Mucosa of descending colon (tissue), 3 donors: Measurements from ENCODE around the gene ALDH1L2. TPM values are rescaled to one million over a fixed set of nuclear protein-coding genes. Genes with fewer than 3 reads are reported as not detected.

ENCODE experiments used
- ATAC-seq: fragments of 200-7000 bp; cut with Tn5 transposase; one replicate; pipeline ENCODE4 v1.9.1; 2020; ENCODE audit warnings: mild to moderate bottlenecking, moderate library complexity
- DNase-seq, 3 donors: peaks; one replicate each; pipeline ENCODE4 v3.0.0-alpha.2; 2020
- H3K36me3 ChIP-seq: fragments of 200-600 bp; one replicate; pipeline ENCODE4 v1.8.0; 2021; ENCODE audit warnings: low read depth, mild to moderate bottlenecking
- H3K4me1 ChIP-seq: fragments of 200-600 bp; one replicate; pipeline ENCODE4 v1.8.0; 2021; ENCODE audit warnings: low read depth, mild to moderate bottlenecking
- H3K4me3 ChIP-seq: fragments of 200-600 bp; one replicate; pipeline ENCODE4 v1.8.0; 2021; ENCODE audit warnings: mild to moderate bottlenecking
- H3K9me3 ChIP-seq: fragments of 200-600 bp; one replicate; pipeline ENCODE4 v1.8.0; 2021; ENCODE audit warnings: mild to moderate bottlenecking
- CTCF ChIP-seq: fragments of 200-600 bp; IDR thresholded peaks from one replicate; pipeline ENCODE4 v1.8.0; 2022; ENCODE audit warnings: antibody characterized with exemption, mild to moderate bottlenecking
- intact Hi-C, 2 donors: fragments of 100-400 bp; cut with DNase I in 1 of 2; cut with micrococcal nuclease in 1 of 2; formaldehyde crosslinking; loops; one replicate each; pipeline versions ENCODE4 v1.11.0 to v1.11.1; 2022; cut with DNase I, micrococcal nuclease
- total RNA-seq, 3 donors: library from RNA; stranded (reverse); fragmentation: NEBNext Ultra II Directional in 2 of 3; extraction: Animal tissue kit (Norgen Biotek cat#: 25700) in 2 of 3; gene quantifications; one replicate each; pipeline versions ENCODE4 v1.2.1 to v1.2.4, GENCODE V29; 2021 to 2023
- donor health status: DM: no; HTN: no; CAD: no; lungs with moderate emphysema.
- donor health status: DM: no; HTN: no; CAD: no.
- donor health status: DM: no; HTN: yes; CAD: no.

The ALDH1L2 gene
- total RNA-seq, 3 donors from 2014 or later = 1.4 to 5.0 (median 4.3) TPM

GRCh38 chr12:105072888-105073488 is 11.3 kb downstream of the ALDH1L2 start:
- no peak for ATAC-seq
- no peak for TF ChIP-seq CTCF
- intact Hi-C loops = no loop called here

GRCh38 chr12:105071981-105072380 is 12.3 kb downstream of the ALDH1L2 start:
- no peaks in the 10 kb centered on the region for H3K9me3 ChIP-seq
- TF ChIP-seq CTCF = no peak
- no peak for DNase-seq
- H3K4me1 ChIP-seq = no peaks in the 10 kb centered on the region
- intact Hi-C loops = no loop called here
- no peaks in the 10 kb centered on the region for H3K36me3 ChIP-seq
- no peak for ATAC-seq
- no peak overlapping the region for H3K4me3 ChIP-seq

More at GRCh38 chr12:105072888-105073488, 11.3 kb downstream of the ALDH1L2 start:
- H3K4me3 ChIP-seq = no peak overlapping the region
- DNase-seq = no peak
- no peaks in the 10 kb centered on the region for H3K4me1 ChIP-seq
- H3K9me3 ChIP-seq = no peaks in the 10 kb centered on the region
- no peaks in the 10 kb centered on the region for H3K36me3 ChIP-seq

GRCh38 chr12:105069936-105070702 is 14.1 kb downstream of the ALDH1L2 start:
- intact Hi-C loops = no loop called here
- Histone ChIP-seq H3K4me1 (no peaks in the 10 kb centered on the region), H3K9me3 (no peaks in the 10 kb centered on the region), H3K36me3 (no peaks in the 10 kb centered on the region), H3K4me3 (no peak overlapping the region)
- DNase-seq (no peak), ATAC-seq (no peak)
- TF ChIP-seq CTCF = no peak

GRCh38 chr12:105067511-105068031 is 16.7 kb downstream of the ALDH1L2 start:
- H3K4me3 ChIP-seq = no peak overlapping the region
- intact Hi-C loops = no loop called here
- no peaks in the 10 kb centered on the region for H3K4me1 ChIP-seq
- DNase-seq = no peak
- ATAC-seq = no peak
- H3K36me3 ChIP-seq = no peaks in the 10 kb centered on the region
- TF ChIP-seq CTCF = no peak
- no peaks in the 10 kb centered on the region for H3K9me3 ChIP-seq

GRCh38 chr12:105064564-105065178 is 19.6 kb downstream of the ALDH1L2 start:
- no peak overlapping the region for H3K4me3 ChIP-seq
- no peaks in the 10 kb centered on the region for H3K9me3 ChIP-seq
- no peak for TF ChIP-seq CTCF
- ATAC-seq (no peak), DNase-seq (no peak)
- no peaks in the 10 kb centered on the region for H3K36me3 ChIP-seq
- intact Hi-C loops = no loop called here
- no peaks in the 10 kb centered on the region for H3K4me1 ChIP-seq
